ENCODE results near the gene TOP1. TPM values are rescaled to one million over a fixed set of nuclear protein-coding genes. Genes with fewer than 3 reads are reported as not detected.

The TOP1 gene
- total RNA-seq, 6 experiments from 2014 or later: 17.3 to 29.7 (median 25.5) TPM

- WGBS (ENCODE audit: insufficient coverage, low coverage, low lambda C conversion rate, missing lambda C conversion rate): 40% methylated on average over 1 of the region's 1 CpG
- Histone ChIP-seq H3K4me1 (peaks cover 0 to 4% (median 0%) of the 10 kb centered on the region in 4 donors), H3K27ac (no peak overlapping the region), H3K4me3 (no peak overlapping the region), H3K27me3 (no peaks in the 10 kb centered on the region), H3K9me3 (no peaks in the 10 kb centered on the region), H3K36me3 (peaks cover 0 to 23% (median 7%) of the 10 kb centered on the region in 4 donors)
- intact Hi-C loops (cut with DNase I): no loop called here
- TF ChIP-seq CTCF (IDR thresholded peaks at IDR 0.05): no peak
- no peak for TF ChIP-seq POLR2A (IDR thresholded peaks at IDR 0.05)
- ATAC-seq (no peak), DNase-seq (no peak)
These were observed 35.8 kb downstream of the TOP1 start for GRCh38 chr20:41064377-41064776.

- Histone ChIP-seq H3K9me3 (no peaks in the 10 kb centered on the region), H3K4me3 (no peak overlapping the region), H3K4me1 (peaks cover 0 to 4% (median 0%) of the 10 kb centered on the region in 4 donors), H3K27ac (peak overlapping the region in 1 of 3 donors; percentile 57), H3K36me3 (peaks cover 0 to 23% (median 7%) of the 10 kb centered on the region in 4 donors), H3K27me3 (no peaks in the 10 kb centered on the region)
- no peak for DNase-seq
- 54% methylated on average over 3 of the region's 3 CpGs for WGBS (ENCODE audit: insufficient coverage, low coverage, low lambda C conversion rate, missing lambda C conversion rate)
- peak in 1 of 4 donors; percentile 55 for ATAC-seq
- intact Hi-C loops (cut with DNase I): no loop called here
- no peak for TF ChIP-seq POLR2A (IDR thresholded peaks at IDR 0.05)
- TF ChIP-seq CTCF (IDR thresholded peaks at IDR 0.05): no peak
These were observed 37.1 kb downstream of the TOP1 start for GRCh38 chr20:41065716-41066115.

- H3K4me1 ChIP-seq: peaks cover 0 to 4% (median 2%) of the 10 kb centered on the region in 4 donors
- H3K27me3 ChIP-seq: no peaks in the 10 kb centered on the region
- no peak for DNase-seq
- H3K9me3 ChIP-seq: no peaks in the 10 kb centered on the region
- intact Hi-C loops (cut with DNase I): no loop called here
- no peak for ATAC-seq
- no peak overlapping the region for H3K4me3 ChIP-seq
- no peak for TF ChIP-seq CTCF (IDR thresholded peaks at IDR 0.05)
- no peak for TF ChIP-seq POLR2A (IDR thresholded peaks at IDR 0.05)
- 90% methylated on average over 3 of the region's 3 CpGs for WGBS (ENCODE audit: insufficient coverage, low coverage, low lambda C conversion rate, missing lambda C conversion rate)
- no peak overlapping the region for H3K27ac ChIP-seq
- peaks cover 0 to 2% (median 0%) of the 10 kb centered on the region in 4 donors for H3K36me3 ChIP-seq
These were observed 40.2 kb downstream of the TOP1 start for GRCh38 chr20:41068806-41069205.

- 71% methylated on average over 1 of the region's 3 CpGs for WGBS (ENCODE audit: insufficient coverage, low coverage, low lambda C conversion rate, missing lambda C conversion rate)
- intact Hi-C loops (cut with DNase I): no loop called here
- TF ChIP-seq POLR2A (IDR thresholded peaks at IDR 0.05) (no peak), CTCF (IDR thresholded peaks at IDR 0.05) (no peak)
- H3K27ac ChIP-seq: peak overlapping the region in 1 of 3 donors; percentile 40
- peaks cover 0 to 11% (median 2%) of the 10 kb centered on the region in 4 donors for H3K4me1 ChIP-seq
- no peaks in the 10 kb centered on the region for H3K36me3 ChIP-seq
- ATAC-seq (peak; percentile 42 to 77 (median 66)), DNase-seq (no peak)
- H3K27me3 ChIP-seq: no peaks in the 10 kb centered on the region
- H3K4me3 ChIP-seq: no peak overlapping the region
- no peaks in the 10 kb centered on the region for H3K9me3 ChIP-seq
These were observed 43.7 kb downstream of the TOP1 start for GRCh38 chr20:41072190-41072863.

All from right lobe of liver (tissue), 6 donors.